ENCODE data around the gene NCLN.
"Not testable (repeated sequence)": the region's sequence is repeated elsewhere in the genome, so short reads cannot be mapped to it uniquely, and the experiment has no call there.

The NCLN gene

GRCh38 chr19:3183721-3184641 lies 1.7 kb upstream of the NCLN start:
- no peak for DNase-seq (ENCODE audit: low spot score)

- DNase-seq (ENCODE audit: low spot score): peak; percentile 79
These were observed 776 bp upstream of the NCLN start for GRCh38 chr19:3184847-3185460.

GRCh38 chr19:3186160-3186688 lies 494 bp downstream of the NCLN start:
- DNase-seq (ENCODE audit: low spot score): no peak

- no peak for DNase-seq (ENCODE audit: low spot score)
These were observed 1.3 kb downstream of the NCLN start for GRCh38 chr19:3186891-3187661.

- DNase-seq (ENCODE audit: low spot score): no peak
These were observed 2.2 kb downstream of the NCLN start for GRCh38 chr19:3187662-3188511.

- no peak for DNase-seq (ENCODE audit: low spot score)
These were observed 3.2 kb downstream of the NCLN start for GRCh38 chr19:3188627-3189596.

- DNase-seq (ENCODE audit: low spot score): no peak
These were observed 4.2 kb downstream of the NCLN start for GRCh38 chr19:3189702-3190469.

- no peak for DNase-seq (ENCODE audit: low spot score)
These were observed 4.7 kb downstream of the NCLN start for GRCh38 chr19:3190470-3190770.

GRCh38 chr19:3190921-3191805 lies 5.4 kb downstream of the NCLN start:
- no peak for DNase-seq (ENCODE audit: low spot score)

GRCh38 chr19:3191806-3192104 lies 6.0 kb downstream of the NCLN start:
- DNase-seq (ENCODE audit: low spot score): not testable (repeated sequence)

GRCh38 chr19:3192228-3192635 lies 6.5 kb downstream of the NCLN start:
- DNase-seq (ENCODE audit: low spot score): no peak

GRCh38 chr19:3192684-3193083 lies 7.0 kb downstream of the NCLN start:
- no peak for DNase-seq (ENCODE audit: low spot score)

- no peak for DNase-seq (ENCODE audit: low spot score)
These were observed 7.8 kb downstream of the NCLN start for GRCh38 chr19:3193256-3194105.

- no peak for DNase-seq (ENCODE audit: low spot score)
These were observed 8.7 kb downstream of the NCLN start for GRCh38 chr19:3194106-3195087.

- peak; percentile 72 for DNase-seq (ENCODE audit: low spot score)
These were observed 10.6 kb downstream of the NCLN start for GRCh38 chr19:3196064-3196932.

- DNase-seq (ENCODE audit: low spot score): no peak
These were observed 11.1 kb downstream of the NCLN start for GRCh38 chr19:3196933-3197205.

Measured in D341Med (cell line).